K562 (cell line): Measurements from ENCODE around the gene COX6B1.

Experiments used
- CTCF ChIP-seq, 3 experiments: IDR thresholded peaks in 2 of 3; conservative IDR thresholded peaks in 1 of 3; 2 replicates each; pipeline ENCODE4 v1.5.1; 2011 to 2012; ENCODE audit warnings: low read length in 3 of 3, mild to moderate bottlenecking in 3 of 3, control low read depth in 2 of 3, improper control_type of control experiment in 1 of 3, inconsistent platforms in 1 of 3, low read depth in 1 of 3, mixed read lengths in 1 of 3, moderate library complexity in 1 of 3; ENCODE audit not compliant: insufficient read depth in 2 of 3
- IRF1 ChIP-seq: sonication (generic); formaldehyde crosslinking; IDR thresholded peaks from 2 replicates; pipeline ENCODE4 v1.8.0; 2022; ENCODE audit warnings: missing genetic modification reagents, mild to moderate bottlenecking, borderline replicate concordance
- JUN ChIP-seq, 2 experiments: sonication (generic) in 1 of 2; formaldehyde crosslinking in 1 of 2; IDR thresholded peaks; 2 replicates each; pipeline versions ENCODE4 v1.6.1 to v1.8.0; 2012 to 2022; ENCODE audit warnings: borderline replicate concordance in 2 of 2, mild to moderate bottlenecking in 2 of 2, improper control_type of control experiment in 1 of 2, low read depth in 1 of 2, low read length in 1 of 2, missing genetic modification reagents in 1 of 2
- JUND ChIP-seq, 2 experiments: IDR thresholded peaks; 2 replicates in 1 of 2; 3 replicates in 1 of 2; pipeline ENCODE4 v1.6.1; 2011; ENCODE audit warnings: borderline replicate concordance in 2 of 2, low read depth in 2 of 2, low read length in 2 of 2, improper control_type of control experiment in 1 of 2, missing biosample characterization in 1 of 2, missing genetic modification characterization in 1 of 2, missing genetic modification reagents in 1 of 2
- KDM1A ChIP-seq, 2 experiments: fragments of 450-650 bp; IDR thresholded peaks; 2 replicates each; pipeline ENCODE4 v1.6.1; 2016; ENCODE audit warnings: mild to moderate bottlenecking in 2 of 2
- POLR2A ChIP-seq: fragments of 450-650 bp; conservative IDR thresholded peaks from 2 replicates; pipeline ENCODE4 v1.6.1; 2016
- PTRF ChIP-seq: fragments of 450-650 bp; IDR thresholded peaks from 2 replicates; pipeline ENCODE4 v1.6.1; 2016; ENCODE audit warnings: mild to moderate bottlenecking, missing genetic modification characterization, missing compliant biosample characterization
- TBL1XR1 ChIP-seq, 2 experiments: IDR thresholded peaks; 2 replicates each; pipeline ENCODE4 v1.6.1; 2012; ENCODE audit warnings: improper control_type of control experiment in 2 of 2, low read length in 2 of 2, mild to moderate bottlenecking in 1 of 2

GRCh38 chr19:35703343-35703742 is 55.2 kb downstream of the COX6B1 start:
- TF ChIP-seq POLR2A, result no peak
- no peak for TF ChIP-seq TBL1XR1 (IDR thresholded peaks at IDR 0.05; ENCODE audit: low read length in 2 of 2)
- TF ChIP-seq JUND (IDR thresholded peaks at IDR 0.05; ENCODE audit: borderline replicate concordance, low read depth, low read length), result no peak
- no peak for TF ChIP-seq JUND (tag; IDR thresholded peaks at IDR 0.05; ENCODE audit: borderline replicate concordance, low read depth, low read length)
- no peak for TF ChIP-seq KDM1A (IDR thresholded peaks at IDR 0.05)
- TF ChIP-seq JUN (IDR thresholded peaks at IDR 0.05; ENCODE audit: borderline replicate concordance, low read depth, low read length), result no peak
- no peak for TF ChIP-seq JUN (CRISPR knock-in tag; IDR thresholded peaks at IDR 0.05; ENCODE audit: borderline replicate concordance)
- TF ChIP-seq IRF1 (CRISPR knock-in tag), result no peak
- no peak for TF ChIP-seq PTRF (tag)
- TF ChIP-seq CTCF (IDR thresholded peaks at IDR 0.05 in 2 of 3, conservative IDR thresholded peaks at IDR 0.05 in 1 of 3; ENCODE audit: insufficient read depth in 2 of 3, low read depth in 1 of 3, low read length in 3 of 3), result no peak
